GM21381 (cell line): ENCODE results near the gene STK33.

Source experiments
- ATAC-seq: cut with Tn5 transposase; IDR thresholded peaks from one replicate; pipeline ENCODE4 v1.9.1; 2021; ENCODE audit warnings: mild to moderate bottlenecking, moderate library complexity; ENCODE audit not compliant: unreplicated experiment

Gene STK33

GRCh38 chr11:8381343-8381742, 212.7 kb downstream of the STK33 start:
- no peak for ATAC-seq

GRCh38 chr11:8375932-8376331, 218.1 kb downstream of the STK33 start:
- no peak for ATAC-seq

- ATAC-seq: no peak
Observed at GRCh38 chr11:8375460-8375859, 218.6 kb downstream of the STK33 start.

GRCh38 chr11:8374716-8375115, 219.3 kb downstream of the STK33 start:
- ATAC-seq: no peak

- no peak for ATAC-seq
Observed at GRCh38 chr11:8373519-8374432, 220.3 kb downstream of the STK33 start.

- ATAC-seq: no peak
Observed at GRCh38 chr11:8372641-8373381, 221.2 kb downstream of the STK33 start.

- no peak for ATAC-seq
Observed at GRCh38 chr11:8371516-8371884, 222.5 kb downstream of the STK33 start.

GRCh38 chr11:8370812-8371515, 223.1 kb downstream of the STK33 start:
- no peak for ATAC-seq

- no peak for ATAC-seq
Observed at GRCh38 chr11:8369592-8370205, 224.3 kb downstream of the STK33 start.

- no peak for ATAC-seq
Observed at GRCh38 chr11:8368772-8369171, 225.3 kb downstream of the STK33 start.

- no peak for ATAC-seq
Observed at GRCh38 chr11:8368194-8368593, 225.8 kb downstream of the STK33 start.

GRCh38 chr11:8366316-8366715, 227.7 kb downstream of the STK33 start:
- ATAC-seq: no peak

- ATAC-seq: no peak
Observed at GRCh38 chr11:8365216-8365941, 228.6 kb downstream of the STK33 start.

GRCh38 chr11:8363921-8364320, 230.1 kb downstream of the STK33 start:
- no peak for ATAC-seq

GRCh38 chr11:8362899-8363298, 231.1 kb downstream of the STK33 start:
- no peak for ATAC-seq

- no peak for ATAC-seq
Observed at GRCh38 chr11:8362491-8362890, 231.5 kb downstream of the STK33 start.

GRCh38 chr11:8361664-8362210, 232.3 kb downstream of the STK33 start:
- no peak for ATAC-seq

GRCh38 chr11:8361206-8361605, 232.8 kb downstream of the STK33 start:
- ATAC-seq: no peak

GRCh38 chr11:8360086-8360828, 233.8 kb downstream of the STK33 start:
- no peak for ATAC-seq
